PFSK-1 (cell line): Measurements from ENCODE around the gene FAM120B.

Experiments
- FOXP2 ChIP-seq: optimal IDR thresholded peaks from 2 replicates; pipeline ENCODE3; 2011; ENCODE audit warnings: borderline replicate concordance, control low read depth, inconsistent platforms; ENCODE audit not compliant: insufficient read depth; ENCODE audit errors: extremely low read length, extremely low read depth
- POLR2AphosphoS5 ChIP-seq: IDR thresholded peaks from 2 replicates; pipeline ENCODE4 v1.6.1; 2012; ENCODE audit warnings: low read depth, mild to moderate bottlenecking, control low read depth, low read length, moderate library complexity
- REST ChIP-seq, 2 experiments: IDR thresholded peaks; 2 replicates each; pipeline versions ENCODE4 v1.6.1 to v1.8.0; 2011 to 2012; ENCODE audit warnings: low read depth in 2 of 2, low read length in 2 of 2, control low read depth in 1 of 2, inconsistent platforms in 1 of 2, mild to moderate bottlenecking in 1 of 2, moderate library complexity in 1 of 2; ENCODE audit not compliant: insufficient read depth in 1 of 2
- SIN3A ChIP-seq: IDR thresholded peaks from 2 replicates; pipeline ENCODE4 v1.6.1; 2012; ENCODE audit warnings: mild to moderate bottlenecking, low read length, moderate library complexity, borderline replicate concordance; ENCODE audit not compliant: insufficient read depth
- TAF1 ChIP-seq: IDR thresholded peaks from 2 replicates; pipeline ENCODE4 v1.6.1; 2012; ENCODE audit warnings: low read length, control low read depth, borderline replicate concordance; ENCODE audit not compliant: insufficient read depth

The FAM120B gene

GRCh38 chr6:170423030-170423429, 116.5 kb downstream of the FAM120B start:
- no peak for TF ChIP-seq TAF1
- TF ChIP-seq SIN3A = no peak
- TF ChIP-seq REST (IDR thresholded peaks at IDR 0.05; ENCODE audit: insufficient read depth in 1 of 2, low read depth in 2 of 2, low read length in 2 of 2) = no peak
- no peak for TF ChIP-seq FOXP2
- TF ChIP-seq POLR2AphosphoS5 = no peak

GRCh38 chr6:170423814-170424603, 117.5 kb downstream of the FAM120B start:
- TF ChIP-seq TAF1 (no peak), FOXP2 (no peak), POLR2AphosphoS5 (no peak), SIN3A (no peak), REST (IDR thresholded peaks at IDR 0.05; ENCODE audit: insufficient read depth in 1 of 2, low read depth in 2 of 2, low read length in 2 of 2) (no peak)

GRCh38 chr6:170424604-170425126, 118.1 kb downstream of the FAM120B start:
- TF ChIP-seq TAF1 (no peak), FOXP2 (no peak), REST (IDR thresholded peaks at IDR 0.05; ENCODE audit: insufficient read depth in 1 of 2, low read depth in 2 of 2, low read length in 2 of 2) (no peak), SIN3A (no peak)

- TF ChIP-seq POLR2AphosphoS5 (no peak), SIN3A (no peak), TAF1 (no peak), FOXP2 (no peak), REST (IDR thresholded peaks at IDR 0.05; ENCODE audit: insufficient read depth in 1 of 2, low read depth in 2 of 2, low read length in 2 of 2) (no peak)
These were observed 122.9 kb downstream of the FAM120B start for GRCh38 chr6:170429450-170429849.
